ENCODE data around the gene DUS2.
"Not testable (repeated sequence)": the region's sequence is repeated elsewhere in the genome, so short reads cannot be mapped to it uniquely, and the experiment has no call there.

The DUS2 gene

DNA sequence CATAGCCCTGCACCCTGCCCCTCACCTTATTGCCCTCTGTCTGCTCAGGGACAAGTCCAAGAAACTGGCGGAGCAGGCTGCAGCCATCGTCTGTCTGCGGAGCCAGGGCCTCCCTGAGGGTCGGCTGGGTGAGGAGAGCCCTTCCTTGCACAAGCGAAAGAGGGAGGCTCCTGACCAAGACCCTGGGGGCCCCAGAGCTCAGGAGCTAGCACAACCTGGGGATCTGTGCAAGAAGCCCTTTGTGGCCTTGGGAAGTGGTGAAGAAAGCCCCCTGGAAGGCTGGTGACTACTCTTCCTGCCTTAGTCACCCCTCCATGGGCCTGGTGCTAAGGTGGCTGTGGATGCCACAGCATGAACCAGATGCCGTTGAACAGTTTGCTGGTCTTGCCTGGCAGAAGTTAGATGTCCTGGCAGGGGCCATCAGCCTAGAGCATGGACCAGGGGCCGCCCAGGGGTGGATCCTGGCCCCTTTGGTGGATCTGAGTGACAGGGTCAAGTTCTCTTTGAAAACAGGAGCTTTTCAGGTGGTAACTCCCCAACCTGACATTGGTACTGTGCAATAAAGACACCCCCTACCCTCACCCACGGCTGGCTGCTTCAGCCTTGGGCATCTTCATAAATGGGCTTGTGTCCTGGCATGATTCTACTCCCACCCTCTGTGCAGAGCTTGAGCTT, 55.8 kb downstream of the DUS2 start:
- DNase-seq = no peak

DNA sequence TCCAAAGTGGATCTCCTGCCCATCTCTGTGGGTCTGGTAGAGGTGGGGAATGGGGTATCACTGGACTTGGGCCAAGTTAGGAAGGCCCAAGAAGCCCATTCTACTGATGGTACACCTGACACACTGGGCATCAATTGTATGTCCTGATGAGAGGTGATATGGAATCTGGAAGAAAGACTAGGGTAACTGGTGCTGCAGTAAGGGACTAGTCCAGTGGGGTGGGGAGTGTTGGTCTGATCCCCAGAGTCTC, 56.2 kb downstream of the DUS2 start:
- DNase-seq = no peak

- peak; percentile 91 to 96 (median 95) for DNase-seq
Observed at GRCh38 chr16:68079626-68080344, 56.7 kb downstream of the DUS2 start.

- peak; percentile 39 to 58 (median 51) for DNase-seq
Observed at GRCh38 chr16:68081861-68082628, 59.0 kb downstream of the DUS2 start.

DNA sequence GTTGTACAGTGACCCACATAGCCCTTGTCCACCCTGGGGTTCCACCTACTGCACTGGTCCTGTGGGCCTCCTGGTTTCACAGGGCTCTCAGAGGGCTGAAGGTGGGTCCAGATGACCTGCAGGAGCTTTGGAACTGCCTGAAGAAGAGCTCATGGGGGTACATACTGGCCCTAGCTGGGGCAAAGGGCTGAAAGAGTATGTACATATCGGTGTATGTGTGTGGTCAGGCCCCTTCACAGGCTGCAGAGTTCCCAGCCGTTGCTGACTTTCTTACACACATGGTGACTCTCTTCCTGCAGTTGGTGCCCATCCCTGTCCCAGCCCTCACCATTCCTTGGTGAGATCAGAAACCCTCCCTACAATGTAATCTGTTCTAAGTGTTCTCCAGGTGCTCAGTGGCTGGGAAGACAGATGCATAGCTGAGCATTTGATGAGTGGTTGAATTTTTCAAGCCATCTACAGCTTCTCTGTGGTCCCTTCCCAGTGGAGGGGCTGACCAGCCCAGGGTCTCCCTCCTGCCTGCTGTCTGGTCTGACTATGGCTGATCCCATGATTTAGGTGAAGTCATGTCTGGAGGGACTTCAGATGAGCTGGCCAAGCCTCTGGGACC, 59.6 kb downstream of the DUS2 start:
- peak in 1 of 4 experiments; percentile 9 for DNase-seq

DNA sequence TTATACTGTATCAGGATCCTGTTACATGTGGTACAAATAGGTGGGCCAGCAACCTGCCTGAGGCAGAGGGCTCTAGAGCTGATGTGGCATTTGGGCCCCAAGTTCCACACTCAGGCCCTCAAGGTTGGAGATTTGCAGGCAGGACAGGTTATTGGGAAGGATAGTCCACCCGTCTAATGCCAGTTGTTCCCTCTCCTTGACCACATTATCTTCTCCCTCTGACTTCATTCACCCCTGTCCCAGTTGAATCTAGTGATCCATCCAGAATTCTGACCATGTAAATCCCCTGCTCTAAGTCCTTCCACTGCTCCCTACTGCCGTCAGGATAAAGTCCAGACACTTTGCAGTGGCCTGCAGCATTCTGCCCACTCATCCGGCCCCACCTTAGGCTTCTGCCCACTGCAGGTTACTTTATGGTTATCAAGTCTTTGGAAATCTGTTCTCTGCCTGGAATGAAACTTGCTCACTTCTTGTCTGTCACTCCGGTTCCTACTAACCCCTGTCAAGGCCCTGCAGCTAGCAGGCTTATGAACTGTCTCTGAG, 60.2 kb downstream of the DUS2 start:
- no peak for DNase-seq

GRCh38 chr16:68083861-68084503, 60.9 kb downstream of the DUS2 start:
- DNase-seq = peak; percentile 56 to 85 (median 79)

GRCh38 chr16:68084504-68085258, 61.6 kb downstream of the DUS2 start:
- peak; percentile 88 to 94 (median 93) for DNase-seq

DNA sequence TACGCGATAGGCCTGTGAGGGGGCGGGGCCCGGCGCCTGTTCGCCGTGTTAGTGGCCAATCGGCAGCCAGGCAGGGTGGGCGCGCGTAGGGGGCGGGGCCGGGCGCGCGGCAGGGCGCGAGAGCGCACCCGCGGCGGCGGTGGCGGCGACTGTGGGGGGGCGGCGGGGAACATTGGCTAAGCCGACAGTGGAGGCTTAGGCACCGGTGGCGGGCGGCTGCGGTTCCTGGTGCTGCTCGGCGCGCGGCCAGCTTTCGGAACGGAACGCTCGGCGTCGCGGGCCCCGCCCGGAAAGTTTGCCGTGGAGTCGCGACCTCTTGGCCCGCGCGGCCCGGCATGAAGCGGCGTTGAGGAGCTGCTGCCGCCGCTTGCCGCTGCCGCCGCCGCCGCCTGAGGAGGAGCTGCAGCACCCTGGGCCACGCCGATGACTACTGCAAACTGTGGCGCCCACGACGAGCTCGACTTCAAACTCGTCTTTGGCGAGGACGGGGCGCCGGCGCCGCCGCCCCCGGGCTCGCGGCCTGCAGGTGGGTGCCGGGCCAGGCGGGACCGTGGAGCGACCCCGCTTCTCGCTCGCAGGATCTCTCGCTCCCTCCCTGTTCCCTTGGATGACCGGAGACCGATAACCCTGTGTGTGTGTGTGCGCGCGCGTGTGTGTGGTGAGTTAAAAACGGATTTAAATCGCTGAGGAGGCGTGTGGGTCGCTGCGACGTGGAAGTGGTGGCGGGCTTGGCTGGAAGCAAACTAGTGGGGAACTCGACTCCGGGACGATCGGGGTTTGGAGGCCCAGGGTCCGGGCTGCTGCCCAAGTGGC, 62.4 kb downstream of the DUS2 start, which contains the start of gene NFATC3:
Gene NFATC3 (plus strand): TSS at position 112 of the 813 bp plus-strand sequence. CDS start 312 bp downstream, at position 424.
- DNase-seq = peak; percentile 98 to 100 (median 98)

DNA sequence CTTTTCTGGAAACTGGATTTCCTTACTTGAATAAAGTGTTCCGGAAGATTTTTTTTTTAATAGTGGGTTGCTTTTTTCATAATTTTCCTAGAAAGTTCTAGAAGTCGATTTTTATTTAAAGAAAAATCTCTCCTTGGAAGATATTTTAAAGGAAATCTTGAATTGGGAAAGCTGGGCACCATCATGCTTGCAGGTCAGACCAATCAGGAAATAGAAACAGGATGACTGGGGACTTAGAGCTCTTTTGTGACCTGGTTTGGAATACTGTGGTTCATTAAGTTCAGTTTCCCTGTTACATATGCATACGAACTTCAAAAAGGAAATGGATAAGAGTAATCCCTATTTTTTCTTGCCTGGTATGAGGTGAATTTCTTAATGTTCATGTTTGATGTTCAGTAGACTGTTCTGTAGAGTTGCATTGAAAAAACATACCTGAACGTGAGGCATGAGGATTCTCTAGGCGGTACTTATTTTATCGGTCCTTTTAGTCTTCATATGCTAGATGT, 63.3 kb downstream of the DUS2 start:
- peak in 3 of 4 experiments; percentile 34 to 57 (median 46) for DNase-seq

DNA sequence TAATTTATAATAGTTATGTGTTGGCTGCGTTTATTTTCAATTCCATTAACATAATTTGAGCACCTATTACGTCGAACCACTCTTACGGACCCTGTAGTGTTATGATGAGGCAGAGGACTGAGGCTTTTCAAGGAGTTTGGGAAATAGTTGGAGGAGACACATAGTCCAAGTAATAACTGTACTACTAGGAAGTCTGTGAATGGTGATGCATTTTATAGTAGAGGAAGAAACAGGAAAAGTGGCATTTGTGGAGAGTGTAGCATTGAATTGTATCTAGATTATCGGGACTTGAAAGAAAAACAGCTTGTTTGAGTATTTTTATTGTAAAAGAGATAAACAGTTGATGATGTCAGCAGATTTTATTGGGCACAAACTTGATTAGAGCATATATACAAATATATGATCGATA, 63.8 kb downstream of the DUS2 start:
- no peak for DNase-seq

GRCh38 chr16:68087688-68088087, 64.6 kb downstream of the DUS2 start:
- no peak for DNase-seq

DNA sequence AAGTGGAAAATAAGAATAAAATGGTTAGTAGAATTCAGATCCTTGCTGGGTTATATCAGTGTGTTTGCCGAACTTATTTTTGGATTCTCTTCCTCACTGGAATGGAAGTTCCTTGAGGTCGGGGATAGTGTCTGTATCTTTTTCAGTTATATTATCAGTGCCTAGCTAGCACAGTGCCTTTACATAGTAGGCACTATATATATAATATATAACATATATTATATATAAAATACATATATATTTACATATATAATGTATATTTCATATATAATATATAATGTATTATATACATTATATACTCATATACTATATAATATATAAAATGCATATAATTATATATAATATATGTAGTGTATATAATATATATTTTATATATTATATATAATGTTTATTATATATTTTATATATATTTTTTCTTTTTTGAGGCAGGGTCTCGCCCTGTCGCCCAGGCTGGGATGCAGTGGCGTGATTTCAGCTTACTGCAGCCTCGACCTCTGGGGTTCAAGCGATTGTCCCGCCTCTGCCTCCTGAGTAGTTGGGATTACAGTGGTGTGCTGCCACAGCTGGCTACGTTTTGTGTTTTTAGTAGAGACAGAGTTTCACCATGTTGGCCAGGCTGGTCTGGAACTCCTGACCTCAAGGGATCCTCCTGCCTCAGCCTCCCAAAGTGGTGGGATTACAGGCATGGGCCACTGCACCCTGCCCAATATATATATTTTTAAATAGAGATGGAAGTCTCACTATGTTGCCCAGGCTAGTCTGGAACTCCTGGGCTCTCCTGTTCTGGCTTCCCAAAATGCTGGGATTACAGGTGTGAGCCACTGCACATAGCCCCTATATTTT, 65.3 kb downstream of the DUS2 start:
- no peak for DNase-seq

- DNase-seq = no peak
Observed at GRCh38 chr16:68089067-68089466, 66.0 kb downstream of the DUS2 start.

DNA sequence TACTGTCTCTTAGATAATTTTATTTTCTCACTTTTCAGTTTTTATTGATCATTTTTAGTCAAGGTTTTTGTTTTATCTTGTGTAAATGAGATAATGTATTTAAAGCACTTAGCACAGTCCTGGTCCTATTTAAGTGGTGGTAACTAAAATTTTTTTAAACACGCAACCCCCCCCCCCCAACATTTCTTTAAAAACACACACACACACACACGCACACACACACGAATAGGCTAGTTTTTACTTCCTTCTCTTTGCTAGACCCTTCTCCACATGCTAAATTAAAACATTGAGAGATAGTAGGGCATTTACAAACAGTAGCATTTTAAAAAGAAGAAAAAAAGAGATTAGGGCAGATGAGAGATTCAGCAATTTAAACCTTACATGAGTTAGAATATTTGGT, 67.0 kb downstream of the DUS2 start:
- peak in 1 of 4 experiments; percentile 52 for DNase-seq

DNA sequence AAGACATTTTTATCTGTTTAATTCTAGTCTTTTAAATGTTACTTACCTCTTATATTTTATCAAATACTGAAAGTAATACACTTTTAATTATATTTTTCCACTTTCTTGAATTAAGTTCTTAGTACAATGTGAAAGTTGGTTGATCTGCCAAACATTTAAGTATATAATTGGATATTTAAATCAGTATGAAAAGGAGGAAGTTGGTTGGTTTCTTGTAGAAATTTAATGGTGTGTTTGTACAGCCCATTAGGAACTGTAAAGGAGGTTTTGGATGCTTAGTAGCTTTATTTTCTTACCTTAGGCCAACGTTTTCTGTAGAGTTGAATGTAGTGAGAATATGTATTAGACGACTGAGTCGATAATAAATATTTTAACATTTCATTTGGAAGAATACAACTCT, 67.4 kb downstream of the DUS2 start:
- DNase-seq = no peak

GRCh38 chr16:68091380-68092261, 68.5 kb downstream of the DUS2 start:
- DNase-seq = peak in 3 of 4 experiments; percentile 22 to 37 (median 34)

DNA sequence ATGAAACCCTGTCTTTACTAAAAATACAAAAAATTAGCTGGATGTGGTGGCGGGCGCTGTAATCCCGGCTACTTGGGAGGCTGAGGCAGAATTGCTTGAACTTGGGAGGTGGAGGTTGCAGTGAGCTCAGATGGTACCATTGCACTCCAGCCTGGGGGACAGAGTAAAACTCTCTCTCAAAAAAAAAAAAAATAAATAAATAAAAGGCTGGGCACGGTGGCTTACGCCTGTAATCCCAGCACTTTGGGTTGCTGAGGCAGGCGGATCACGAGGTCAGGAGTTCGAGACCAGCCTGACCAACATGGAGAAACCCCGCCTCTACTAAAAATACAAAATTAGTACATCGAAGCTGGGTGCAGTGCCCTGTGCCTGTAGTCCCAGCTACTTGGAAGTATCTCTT, 69.2 kb downstream of the DUS2 start:
- DNase-seq = not testable (repeated sequence)
